Esophagus muscularis mucosa (tissue), 3 donors: ENCODE results near the gene MT1G.
"Not testable (repeated sequence)": the region's sequence is repeated elsewhere in the genome, so short reads cannot be mapped to it uniquely, and the experiment has no call there.

Experiments
- CTCF ChIP-seq, 3 experiments: fragments of 200-600 bp in 2 of 3; fragments of 450-650 bp in 1 of 3; sonication (generic) in 2 of 3; IDR thresholded peaks; one replicate each; pipeline ENCODE4 v1.5.1; 2017 to 2019; ENCODE audit warnings: antibody characterized with exemption in 3 of 3, mild to moderate bottlenecking in 2 of 3, moderate library complexity in 1 of 3
- POLR2A ChIP-seq: fragments of 450-650 bp; IDR thresholded peaks from one replicate; pipeline ENCODE4 v1.6.1; 2017; ENCODE audit warnings: antibody characterized with exemption, moderate library complexity, mild to moderate bottlenecking, low read depth
- POLR2AphosphoS5 ChIP-seq, 2 donors: sonication (generic); formaldehyde crosslinking; IDR thresholded peaks; one replicate each; pipeline ENCODE4 v1.6.1; 2017; ENCODE audit warnings: antibody characterized with exemption in 2 of 2

GRCh38 chr16:56671691-56672090, 3.8 kb upstream of the MT1G start:
- TF ChIP-seq POLR2A; CTCF (IDR thresholded peaks at IDR 0.05); POLR2AphosphoS5 (IDR thresholded peaks at IDR 0.05): not testable (repeated sequence)
